SK-N-DZ (cell line): ENCODE results near the gene SLC7A10. TPM values are rescaled to one million over a fixed set of nuclear protein-coding genes. Genes with fewer than 3 reads are reported as not detected.

ENCODE experiments used
- DNase-seq: peaks from one replicate; pipeline ENCODE4 v3.0.0-alpha.2; 2015; ENCODE audit warnings: low spot score
- polyA plus RNA-seq, 2 experiments: library from polyadenylated mRNA; depleted of rRNA; stranded (reverse); fragments of >200 nt; gene quantifications; 2 replicates each; pipeline ENCODE4 v1.2.3, GENCODE V29; 2014

The SLC7A10 gene
- polyA plus RNA-seq (2014; cell fraction: cytosol; rRNA removed): not detected in 2 replicates
- 0.52 TPM in 1 of 2 replicates, not detected in the other for polyA plus RNA-seq (2014; cell fraction: nucleus; rRNA removed)

GRCh38 chr19:33225458-33225926 is at the start of gene SLC7A10:
Gene SLC7A10, minus strand, starts transcription at chr19:33225850. Its CDS starts 147 bp downstream, at chr19:33225703.
- DNase-seq: no peak

- no peak for DNase-seq
Measured at GRCh38 chr19:33274663-33275558, 49.3 kb upstream of the SLC7A10 start.

GRCh38 chr19:33273881-33274662 is 48.4 kb upstream of the SLC7A10 start:
- DNase-seq: no peak

- DNase-seq: no peak
Measured at GRCh38 chr19:33273065-33273736, 47.6 kb upstream of the SLC7A10 start.

GRCh38 chr19:33271246-33272021 is 45.8 kb upstream of the SLC7A10 start:
- no peak for DNase-seq

GRCh38 chr19:33270769-33271168 is 45.1 kb upstream of the SLC7A10 start:
- no peak for DNase-seq

- DNase-seq: no peak
Measured at GRCh38 chr19:33269016-33269415, 43.4 kb upstream of the SLC7A10 start.

GRCh38 chr19:33268162-33268991 is 42.7 kb upstream of the SLC7A10 start:
- no peak for DNase-seq

- DNase-seq: no peak
Measured at GRCh38 chr19:33267706-33268105, 42.1 kb upstream of the SLC7A10 start.

GRCh38 chr19:33266974-33267484 is 41.4 kb upstream of the SLC7A10 start:
- DNase-seq: no peak

GRCh38 chr19:33264881-33265445 is 39.3 kb upstream of the SLC7A10 start:
- DNase-seq: no peak

GRCh38 chr19:33263325-33264023 is 37.8 kb upstream of the SLC7A10 start:
- DNase-seq: no peak

- no peak for DNase-seq
Measured at GRCh38 chr19:33261511-33262189, 36.0 kb upstream of the SLC7A10 start.

GRCh38 chr19:33260628-33261418 is 35.2 kb upstream of the SLC7A10 start:
- no peak for DNase-seq

- no peak for DNase-seq
Measured at GRCh38 chr19:33259539-33259938, 33.9 kb upstream of the SLC7A10 start.

- DNase-seq: no peak
Measured at GRCh38 chr19:33257828-33258227, 32.2 kb upstream of the SLC7A10 start.

GRCh38 chr19:33256261-33256660 is 30.6 kb upstream of the SLC7A10 start:
- DNase-seq: no peak
